Measurements from ENCODE around the gene ABCC11. TPM values are rescaled to one million over a fixed set of nuclear protein-coding genes. Genes with fewer than 3 reads are reported as not detected.

The ABCC11 gene
- total and polyA plus RNA-seq, 12 donors = 0.01 to 0.61 (median 0.24) TPM; not detected in 5

DNA sequence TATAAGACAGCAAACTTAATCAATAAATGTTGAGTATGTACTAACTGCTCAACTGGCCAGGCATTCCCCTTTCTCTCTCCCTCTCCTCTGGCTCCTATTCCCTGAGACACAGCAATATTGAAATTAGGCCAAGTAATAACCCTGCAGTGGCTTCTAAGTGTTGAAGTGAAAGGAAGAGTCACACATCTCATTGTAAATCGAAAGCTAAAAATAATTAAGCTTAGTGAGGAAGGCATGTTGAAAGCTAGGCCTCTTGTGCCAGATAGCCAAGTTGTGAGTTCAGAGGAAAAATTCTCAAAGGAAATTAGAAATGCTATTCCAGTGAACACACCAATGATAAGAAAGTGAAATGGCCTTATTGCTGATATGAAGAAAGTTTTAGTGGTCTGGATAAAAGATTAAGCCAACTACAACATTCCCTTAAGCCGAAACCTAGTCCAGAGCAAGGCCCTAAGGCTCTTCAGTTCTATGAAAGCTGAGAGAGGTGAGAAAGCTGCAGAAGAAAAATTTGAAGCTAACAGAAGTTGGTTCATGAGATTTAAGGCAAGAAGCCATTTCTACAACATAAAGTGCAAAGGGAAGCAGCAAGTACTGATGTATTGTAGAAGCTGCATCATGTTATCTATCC lies 35.4 kb upstream of the ABCC11 start:
- WGBS, 2 donors = 5 to 19% methylated on average over 2 of the region's 2 CpGs
- Histone ChIP-seq H3K27ac (peak overlapping the region in 9 of 10 donors; percentile 18 to 79 (median 58)), H3K4me1 (peaks cover 12 to 61% (median 49%) of the 10 kb centered on the region in 9 donors), H3K4me3 (no peak overlapping the region), H3K36me3 (peaks cover 0 to 52% (median 27%) of the 10 kb centered on the region in 9 donors), H3K27me3 (no peaks in the 10 kb centered on the region), H3K9me3 (peaks cover 0 to 15% (median 10%) of the 10 kb centered on the region in 11 donors)
- TF ChIP-seq, protein P1, sequence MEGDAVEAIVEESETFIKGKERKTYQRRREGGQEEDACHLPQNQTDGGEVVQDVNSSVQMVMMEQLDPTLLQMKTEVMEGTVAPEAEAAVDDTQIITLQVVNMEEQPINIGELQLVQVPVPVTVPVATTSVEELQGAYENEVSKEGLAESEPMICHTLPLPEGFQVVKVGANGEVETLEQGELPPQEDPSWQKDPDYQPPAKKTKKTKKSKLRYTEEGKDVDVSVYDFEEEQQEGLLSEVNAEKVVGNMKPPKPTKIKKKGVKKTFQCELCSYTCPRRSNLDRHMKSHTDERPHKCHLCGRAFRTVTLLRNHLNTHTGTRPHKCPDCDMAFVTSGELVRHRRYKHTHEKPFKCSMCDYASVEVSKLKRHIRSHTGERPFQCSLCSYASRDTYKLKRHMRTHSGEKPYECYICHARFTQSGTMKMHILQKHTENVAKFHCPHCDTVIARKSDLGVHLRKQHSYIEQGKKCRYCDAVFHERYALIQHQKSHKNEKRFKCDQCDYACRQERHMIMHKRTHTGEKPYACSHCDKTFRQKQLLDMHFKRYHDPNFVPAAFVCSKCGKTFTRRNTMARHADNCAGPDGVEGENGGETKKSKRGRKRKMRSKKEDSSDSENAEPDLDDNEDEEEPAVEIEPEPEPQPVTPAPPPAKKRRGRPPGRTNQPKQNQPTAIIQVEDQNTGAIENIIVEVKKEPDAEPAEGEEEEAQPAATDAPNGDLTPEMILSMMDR (IDR thresholded peaks at IDR 0.05) = no peak
- ATAC-seq = peak; percentile 66 to 87 (median 78)
- intact Hi-C loops (cut with DNase I) = loop anchor here in 1 of 10 donors (10.0 kb wide), 1 partner anchor 262 kb away; no protein-coding TSS in a partner anchor
- DNase-seq = peak in 1 of 2 donors; percentile 9

GRCh38 chr16:48280546-48280945 lies 33.2 kb upstream of the ABCC11 start:
- TF ChIP-seq, protein P1 (IDR thresholded peaks at IDR 0.05) = no peak
- no peak for DNase-seq
- no peaks in the 10 kb centered on the region for H3K27me3 ChIP-seq
- H3K27ac ChIP-seq = peak overlapping the region in 4 of 10 donors; percentile 4 to 50 (median 24)
- WGBS, 2 donors = 89 to 94% methylated on average over 2 of the region's 2 CpGs
- H3K4me3 ChIP-seq = no peak overlapping the region
- H3K36me3 ChIP-seq = peaks cover 0 to 42% (median 9%) of the 10 kb centered on the region in 9 donors
- intact Hi-C loops (cut with DNase I) = loop anchor here in 1 of 10 donors (10.0 kb wide), 1 partner anchor 264 kb away; no protein-coding TSS in a partner anchor
- peaks cover 12 to 76% (median 65%) of the 10 kb centered on the region in 9 donors for H3K4me1 ChIP-seq
- no peaks in the 10 kb centered on the region for H3K9me3 ChIP-seq
- no peak for ATAC-seq

GRCh38 chr16:48279199-48279598 lies 31.9 kb upstream of the ABCC11 start:
- WGBS, 2 donors = 54 to 73% methylated on average over 2 of the region's 2 CpGs
- H3K9me3 ChIP-seq = no peaks in the 10 kb centered on the region
- peak overlapping the region in 4 of 10 donors; percentile 4 to 50 (median 29) for H3K27ac ChIP-seq
- H3K36me3 ChIP-seq = peaks cover 0 to 43% (median 2%) of the 10 kb centered on the region in 9 donors
- no peak overlapping the region for H3K4me3 ChIP-seq
- no peaks in the 10 kb centered on the region for H3K27me3 ChIP-seq
- peaks cover 12 to 76% (median 65%) of the 10 kb centered on the region in 9 donors for H3K4me1 ChIP-seq
- DNase-seq = no peak
- intact Hi-C loops (cut with DNase I) = loop anchor here in 1 of 10 donors (10.0 kb wide), 1 partner anchor 266 kb away; no protein-coding TSS in a partner anchor
- peak in 2 of 8 donors; percentile 35 for ATAC-seq
- TF ChIP-seq, protein P1 (IDR thresholded peaks at IDR 0.05) = peak in 1 of 9 donors; percentile 13

DNA sequence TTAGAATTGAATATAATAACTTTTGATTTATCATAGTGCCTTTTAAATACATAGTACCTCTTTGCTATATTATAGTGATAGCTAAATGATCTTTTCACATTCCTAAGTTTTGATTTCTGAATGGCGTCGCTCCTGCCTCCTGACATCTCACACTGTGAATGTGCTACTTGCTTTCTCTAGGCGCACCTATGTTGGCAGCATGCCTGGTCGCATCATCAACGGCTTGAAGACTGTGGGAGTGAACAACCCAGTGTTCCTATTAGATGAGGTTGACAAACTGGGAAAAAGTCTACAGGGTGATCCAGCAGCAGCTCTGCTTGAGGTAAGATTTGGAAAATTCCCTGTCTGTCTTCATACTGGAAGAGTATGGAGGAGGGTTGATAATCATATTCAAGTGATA lies 29.8 kb upstream of the ABCC11 start:
- Histone ChIP-seq H3K27ac (peak overlapping the region in 3 of 10 donors; percentile 0 to 50 (median 38)), H3K4me3 (no peak overlapping the region), H3K4me1 (peaks cover 8 to 76% (median 62%) of the 10 kb centered on the region in 9 donors), H3K36me3 (peaks cover 0 to 53% (median 5%) of the 10 kb centered on the region in 9 donors), H3K9me3 (no peaks in the 10 kb centered on the region), H3K27me3 (no peaks in the 10 kb centered on the region)
- intact Hi-C loops (cut with DNase I) = loop anchor here in 1 of 10 donors (10.0 kb wide), 1 partner anchor 268 kb away; no protein-coding TSS in a partner anchor
- ATAC-seq (no peak), DNase-seq (no peak)
- TF ChIP-seq, protein P1 (IDR thresholded peaks at IDR 0.05) = no peak
- 75 to 80% methylated on average over 5 of the region's 5 CpGs for WGBS, 2 donors
